Measurements from ENCODE around the gene IRF8. TPM values are rescaled to one million over a fixed set of nuclear protein-coding genes. Genes with fewer than 3 reads are reported as not detected.
A peak's percentile ranks its signal among the peaks of the same experiment; 100 is the strongest.

Gene IRF8
- total and polyA plus RNA-seq, 2 of the 13 experiments (the other 11 are each of a cell fraction or from before 2014, with no cell fraction given) = not detected

DNA sequence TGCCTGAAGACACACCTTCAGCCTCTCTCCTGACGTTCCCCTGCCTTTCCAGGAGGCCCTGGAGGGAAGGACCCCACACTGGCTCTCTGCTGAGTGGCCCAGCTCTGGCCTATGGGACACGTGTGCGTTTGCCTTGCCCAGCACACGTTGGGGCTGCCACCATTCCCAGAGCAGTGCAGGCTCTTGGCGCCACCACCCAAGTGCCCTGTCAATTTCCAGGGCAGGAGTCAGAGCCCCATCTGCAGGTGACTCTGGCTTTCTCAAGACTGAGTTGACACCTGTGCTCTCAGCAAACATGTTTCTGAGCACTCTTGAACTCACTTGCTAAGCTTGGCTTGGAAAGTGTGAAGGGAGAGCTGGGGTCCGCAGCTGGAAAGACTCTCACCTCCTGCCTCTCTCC is 4.7 kb upstream of the IRF8 start (continued):
- TF ChIP-seq, protein P1, sequence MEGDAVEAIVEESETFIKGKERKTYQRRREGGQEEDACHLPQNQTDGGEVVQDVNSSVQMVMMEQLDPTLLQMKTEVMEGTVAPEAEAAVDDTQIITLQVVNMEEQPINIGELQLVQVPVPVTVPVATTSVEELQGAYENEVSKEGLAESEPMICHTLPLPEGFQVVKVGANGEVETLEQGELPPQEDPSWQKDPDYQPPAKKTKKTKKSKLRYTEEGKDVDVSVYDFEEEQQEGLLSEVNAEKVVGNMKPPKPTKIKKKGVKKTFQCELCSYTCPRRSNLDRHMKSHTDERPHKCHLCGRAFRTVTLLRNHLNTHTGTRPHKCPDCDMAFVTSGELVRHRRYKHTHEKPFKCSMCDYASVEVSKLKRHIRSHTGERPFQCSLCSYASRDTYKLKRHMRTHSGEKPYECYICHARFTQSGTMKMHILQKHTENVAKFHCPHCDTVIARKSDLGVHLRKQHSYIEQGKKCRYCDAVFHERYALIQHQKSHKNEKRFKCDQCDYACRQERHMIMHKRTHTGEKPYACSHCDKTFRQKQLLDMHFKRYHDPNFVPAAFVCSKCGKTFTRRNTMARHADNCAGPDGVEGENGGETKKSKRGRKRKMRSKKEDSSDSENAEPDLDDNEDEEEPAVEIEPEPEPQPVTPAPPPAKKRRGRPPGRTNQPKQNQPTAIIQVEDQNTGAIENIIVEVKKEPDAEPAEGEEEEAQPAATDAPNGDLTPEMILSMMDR (CRISPR knock-in tag; IDR thresholded peaks at IDR 0.05) = peak; percentile 71
- TF ChIP-seq ERF (CRISPR knock-in tag; IDR thresholded peaks at IDR 0.05) (0 out of 2 replicates have a peak, but pooled peaks have one; percentile 27), YY1 (IDR thresholded peaks at IDR 0.05; ENCODE audit: insufficient read depth, insufficient replicate concordance, low read depth, low read length) (peak; percentile 27), STAG1 (CRISPR knock-in tag; IDR thresholded peaks at IDR 0.05) (peak; percentile 88)
- TF ChIP-seq, protein P2, sequence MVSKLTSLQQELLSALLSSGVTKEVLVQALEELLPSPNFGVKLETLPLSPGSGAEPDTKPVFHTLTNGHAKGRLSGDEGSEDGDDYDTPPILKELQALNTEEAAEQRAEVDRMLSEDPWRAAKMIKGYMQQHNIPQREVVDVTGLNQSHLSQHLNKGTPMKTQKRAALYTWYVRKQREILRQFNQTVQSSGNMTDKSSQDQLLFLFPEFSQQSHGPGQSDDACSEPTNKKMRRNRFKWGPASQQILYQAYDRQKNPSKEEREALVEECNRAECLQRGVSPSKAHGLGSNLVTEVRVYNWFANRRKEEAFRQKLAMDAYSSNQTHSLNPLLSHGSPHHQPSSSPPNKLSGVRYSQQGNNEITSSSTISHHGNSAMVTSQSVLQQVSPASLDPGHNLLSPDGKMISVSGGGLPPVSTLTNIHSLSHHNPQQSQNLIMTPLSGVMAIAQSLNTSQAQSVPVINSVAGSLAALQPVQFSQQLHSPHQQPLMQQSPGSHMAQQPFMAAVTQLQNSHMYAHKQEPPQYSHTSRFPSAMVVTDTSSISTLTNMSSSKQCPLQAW (CRISPR knock-in tag; IDR thresholded peaks at IDR 0.05) = 0 out of 2 replicates have a peak, but pooled peaks have one; percentile 19
- TF ChIP-seq, protein P3, sequence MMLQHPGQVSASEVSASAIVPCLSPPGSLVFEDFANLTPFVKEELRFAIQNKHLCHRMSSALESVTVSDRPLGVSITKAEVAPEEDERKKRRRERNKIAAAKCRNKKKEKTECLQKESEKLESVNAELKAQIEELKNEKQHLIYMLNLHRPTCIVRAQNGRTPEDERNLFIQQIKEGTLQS (CRISPR knock-in tag; IDR thresholded peaks at IDR 0.05) = no peak

DNA sequence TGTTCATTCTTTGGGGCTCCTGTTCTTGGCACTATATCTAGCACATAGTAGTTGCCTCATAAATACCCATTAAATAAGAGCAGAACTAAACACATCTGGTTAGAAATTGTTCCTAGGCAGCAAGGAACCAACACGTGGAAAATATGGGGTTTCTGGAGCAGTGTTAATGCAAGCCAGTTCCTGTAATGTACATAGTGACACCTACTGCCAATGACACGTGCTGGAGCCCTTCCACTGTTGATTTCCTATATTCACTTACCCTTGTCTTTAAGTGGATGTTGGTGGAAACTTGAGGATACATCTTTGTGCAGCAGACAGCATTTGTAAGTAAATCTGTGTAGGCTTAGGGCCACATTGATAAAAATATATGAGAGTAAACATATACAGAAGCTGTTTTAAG is 1.6 kb upstream of the IRF8 start:
- Histone ChIP-seq H3K27me3 (ENCODE audit: control insufficient read depth in 1 of 2, insufficient read depth in 2 of 2, low read length in 2 of 2) (peaks cover 7 to 77% of the 10 kb centered on the region in 2 experiments; a peak in 4 of 5 replicates), H3K4me3 (replicated peaks in 1 of 3; ENCODE audit: insufficient read depth in 1 of 3, low read depth in 2 of 3, low read length in 3 of 3) (no peak overlapping the region), H3K4me1 (ENCODE audit: insufficient read depth, low read length) (no peaks in the 10 kb centered on the region), H3K9ac (ENCODE audit: insufficient read depth, low read depth, low read length) (no peak overlapping the region), H3K79me2 (ENCODE audit: insufficient read depth, low read length) (no peaks in the 10 kb centered on the region), H3K27ac (ENCODE audit: extremely low read length, insufficient read depth, low read length) (no peak overlapping the region), H3K36me3 (replicated peaks in 1 of 2; ENCODE audit: control insufficient read depth in 1 of 2, insufficient read depth in 2 of 2, low read length in 2 of 2) (no peaks in the 10 kb centered on the region), H3K9me3 (ENCODE audit: low read length) (no peaks in the 10 kb centered on the region), H4K20me1 (ENCODE audit: insufficient read depth, low read length) (no peaks in the 10 kb centered on the region; the same call in 1 of the 2 replicates), H2AFZ (ENCODE audit: low read length) (no peak overlapping the region), H3K4me2 (ENCODE audit: low read depth, low read length) (no peak overlapping the region)
- no peak for FAIRE-seq
- no TSS peak for BruUV-seq (replicated peaks)
- POLR2A ChIA-PET = no interaction called here
- no peak for ATAC-seq
- no peak for DNase-seq (ENCODE audit: low spot score)
- intact Hi-C loops (cut with micrococcal nuclease; ENCODE audit: unreplicated experiment) (no loop called here), in situ Hi-C loops (cut with HindIII; ENCODE audit: extremely low pct_ligation_motif_present, low pct_unique_long_range_greater_than_20kb) (no loop called here)
- 3% methylated on average over 2 of the region's 2 CpGs for WGBS (ENCODE audit: low lambda C conversion rate)
- CTCF ChIA-PET (ENCODE audit: low intra/inter-chr PET ratio, low total read pairs) = no interaction called here
- TF ChIP-seq RBM39 (IDR thresholded peaks at IDR 0.05; ENCODE audit: low read depth, low read length, poor library complexity, severe bottlenecking) (no peak), JUND (CRISPR knock-in tag; IDR thresholded peaks at IDR 0.05) (no peak), SP4 (CRISPR knock-in tag; IDR thresholded peaks at IDR 0.05) (no peak), ZSCAN22 (CRISPR knock-in tag; IDR thresholded peaks at IDR 0.05) (no peak)
- TF ChIP-seq, protein P4, sequence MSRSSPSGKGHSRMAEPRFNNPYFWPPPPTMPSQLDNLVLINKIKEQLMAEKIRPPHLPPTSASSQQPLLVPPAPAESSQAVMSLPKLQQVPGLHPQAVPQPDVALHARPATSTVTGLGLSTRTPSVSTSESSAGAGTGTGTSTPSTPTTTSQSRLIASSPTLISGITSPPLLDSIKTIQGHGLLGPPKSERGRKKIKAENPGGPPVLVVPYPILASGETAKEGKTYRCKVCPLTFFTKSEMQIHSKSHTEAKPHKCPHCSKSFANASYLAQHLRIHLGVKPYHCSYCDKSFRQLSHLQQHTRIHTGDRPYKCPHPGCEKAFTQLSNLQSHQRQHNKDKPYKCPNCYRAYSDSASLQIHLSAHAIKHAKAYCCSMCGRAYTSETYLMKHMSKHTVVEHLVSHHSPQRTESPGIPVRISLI (CRISPR knock-in tag; IDR thresholded peaks at IDR 0.05; ENCODE audit: borderline replicate concordance) = no peak
- TF ChIP-seq, protein P5, sequence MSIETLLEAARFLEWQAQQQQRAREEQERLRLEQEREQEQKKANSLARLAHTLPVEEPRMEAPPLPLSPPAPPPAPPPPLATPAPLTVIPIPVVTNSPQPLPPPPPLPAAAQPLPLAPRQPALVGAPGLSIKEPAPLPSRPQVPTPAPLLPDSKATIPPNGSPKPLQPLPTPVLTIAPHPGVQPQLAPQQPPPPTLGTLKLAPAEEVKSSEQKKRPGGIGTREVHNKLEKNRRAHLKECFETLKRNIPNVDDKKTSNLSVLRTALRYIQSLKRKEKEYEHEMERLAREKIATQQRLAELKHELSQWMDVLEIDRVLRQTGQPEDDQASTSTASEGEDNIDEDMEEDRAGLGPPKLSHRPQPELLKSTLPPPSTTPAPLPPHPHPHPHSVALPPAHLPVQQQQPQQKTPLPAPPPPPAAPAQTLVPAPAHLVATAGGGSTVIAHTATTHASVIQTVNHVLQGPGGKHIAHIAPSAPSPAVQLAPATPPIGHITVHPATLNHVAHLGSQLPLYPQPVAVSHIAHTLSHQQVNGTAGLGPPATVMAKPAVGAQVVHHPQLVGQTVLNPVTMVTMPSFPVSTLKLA (IDR thresholded peaks at IDR 0.05) = peak; percentile 62
- TF ChIP-seq, protein P1 (CRISPR knock-in tag; IDR thresholded peaks at IDR 0.05) = peak; percentile 43; the same call in 1 of the 2 replicates

All from HepG2 (cell line).